ENCODE results near the gene SYNM.

Gene SYNM

DNA sequence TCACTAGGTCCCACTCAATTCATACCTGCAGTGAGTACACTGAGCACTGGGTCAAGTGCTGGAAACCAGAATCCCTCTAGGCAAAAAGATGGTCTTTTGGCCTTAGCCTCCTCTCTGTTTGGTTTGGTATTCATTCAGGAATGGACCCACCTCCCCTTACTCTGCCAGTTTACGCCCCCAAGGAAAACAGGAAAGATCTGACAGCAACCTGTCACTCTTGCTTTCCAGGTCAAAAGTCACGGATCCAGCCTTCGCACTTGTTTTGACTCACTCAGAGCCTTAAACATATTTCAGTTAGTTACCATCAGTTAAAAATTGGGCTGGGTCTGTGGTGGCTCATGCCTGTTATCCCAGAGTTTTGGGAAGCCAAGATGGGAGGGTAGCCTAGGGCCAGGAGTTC, 68.1 kb downstream of the SYNM start:
- no peak for DNase-seq

GRCh38 chr15:99174567-99175395, 69.9 kb downstream of the SYNM start:
- peak; percentile 14 for DNase-seq

GRCh38 chr15:99176757-99177156, 71.9 kb downstream of the SYNM start:
- no peak for DNase-seq

GRCh38 chr15:99177679-99178078, 72.8 kb downstream of the SYNM start:
- DNase-seq: no peak

DNA sequence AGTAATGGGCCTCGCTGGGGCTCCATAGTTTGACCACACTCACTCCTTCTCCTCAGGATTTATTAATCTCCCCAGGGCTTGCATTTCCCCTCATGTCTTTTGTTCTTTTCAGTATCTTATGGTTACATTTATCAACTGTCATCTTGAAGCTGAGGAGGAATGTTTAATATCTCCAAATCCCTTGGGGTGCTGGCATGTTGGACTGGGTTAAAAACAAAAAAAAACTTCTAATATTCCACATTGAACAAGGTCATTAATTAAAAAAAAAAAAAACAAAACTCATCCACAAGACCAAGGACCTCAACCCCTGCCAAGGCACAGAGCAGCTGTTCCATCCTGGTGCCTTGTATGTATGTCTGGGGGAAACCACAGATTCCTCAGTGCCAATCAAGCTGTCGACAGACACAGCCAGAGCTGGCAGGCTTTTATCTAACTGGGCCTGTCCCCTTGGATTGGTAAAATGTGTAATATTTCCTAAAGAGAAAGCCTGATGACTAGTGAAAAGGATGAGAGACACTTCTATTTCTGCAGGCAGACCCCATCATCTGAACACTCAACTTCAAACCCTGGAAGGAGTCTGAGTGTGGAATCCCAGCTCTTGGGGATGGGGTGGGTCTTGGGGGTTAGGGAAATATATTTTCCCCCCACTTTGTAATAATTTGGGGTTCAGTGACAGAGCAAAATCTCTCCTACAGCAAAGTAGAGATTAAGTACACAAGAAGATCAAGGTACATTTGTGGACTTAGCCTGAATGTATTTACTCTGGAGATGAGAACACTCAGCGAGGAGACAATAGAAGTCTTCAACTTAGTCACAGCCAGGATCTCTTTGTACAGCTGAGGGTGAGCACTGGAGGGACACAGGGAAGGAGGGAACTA, 75.4 kb downstream of the SYNM start:
- no peak for DNase-seq

GRCh38 chr15:99180964-99181306, 76.1 kb downstream of the SYNM start:
- no peak for DNase-seq

GRCh38 chr15:99181545-99181971, 76.7 kb downstream of the SYNM start:
- DNase-seq: peak; percentile 32

DNA sequence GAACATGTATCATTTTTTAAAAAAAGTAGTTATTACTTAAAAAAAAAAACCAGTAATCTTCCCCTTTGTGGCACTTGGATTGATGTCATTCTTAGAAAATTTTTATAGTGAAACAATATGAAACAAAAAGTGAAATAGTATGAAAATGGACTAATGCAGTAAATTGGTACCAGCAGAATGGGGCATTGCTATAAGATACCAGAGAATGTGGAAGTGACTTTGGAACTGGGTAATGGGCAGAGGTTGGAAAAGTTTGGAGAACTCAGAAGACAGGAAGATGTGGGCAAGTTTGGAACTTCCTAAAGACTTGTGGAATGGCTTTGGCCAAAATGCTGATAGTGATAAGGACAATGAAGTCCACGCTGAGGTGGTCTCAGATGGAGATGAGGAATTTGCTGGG, 77.9 kb downstream of the SYNM start:
- DNase-seq: no peak
